GM08714 (cell line): Measurements from ENCODE around the gene HSF2BP.
"Not testable (repeated sequence)": the region's sequence is repeated elsewhere in the genome, so short reads cannot be mapped to it uniquely, and the experiment has no call there.

ENCODE experiments used
- H3K4me3 ChIP-seq: fragments of 200-500 bp; sonication (Bioruptor generic); 2 replicates; pipeline ENCODE4 v1.5.1; 2014; ENCODE audit warnings: mild to moderate bottlenecking, low read length, inconsistent platforms
- ZNF274 ChIP-seq: IDR thresholded peaks from 2 replicates; pipeline ENCODE4 v1.6.1; 2012; ENCODE audit warnings: mild to moderate bottlenecking, low read depth, low read length

HSF2BP gene

DNA sequence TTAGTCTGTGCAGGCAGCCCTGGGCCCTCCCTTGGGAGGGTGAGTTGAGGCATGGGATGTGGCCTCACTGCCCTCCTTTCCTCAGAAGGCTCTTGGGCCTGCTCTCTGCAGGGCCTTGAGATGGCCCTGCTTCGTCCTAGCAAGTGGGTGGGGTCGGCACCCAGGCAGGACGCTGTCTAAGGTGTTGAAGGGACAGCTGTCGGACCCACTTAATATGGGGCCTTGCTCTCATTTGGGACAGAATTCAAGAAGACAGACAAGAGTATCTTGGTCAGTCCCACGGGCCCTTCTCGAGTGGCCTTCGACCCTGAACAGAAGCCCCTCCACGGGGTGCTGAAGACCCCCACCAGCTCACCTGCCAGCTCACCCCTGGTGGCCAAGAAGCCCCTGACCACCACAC is 33.7 kb upstream of the HSF2BP start:
- no peak for TF ChIP-seq ZNF274
- no peak overlapping the region for H3K4me3 ChIP-seq

DNA sequence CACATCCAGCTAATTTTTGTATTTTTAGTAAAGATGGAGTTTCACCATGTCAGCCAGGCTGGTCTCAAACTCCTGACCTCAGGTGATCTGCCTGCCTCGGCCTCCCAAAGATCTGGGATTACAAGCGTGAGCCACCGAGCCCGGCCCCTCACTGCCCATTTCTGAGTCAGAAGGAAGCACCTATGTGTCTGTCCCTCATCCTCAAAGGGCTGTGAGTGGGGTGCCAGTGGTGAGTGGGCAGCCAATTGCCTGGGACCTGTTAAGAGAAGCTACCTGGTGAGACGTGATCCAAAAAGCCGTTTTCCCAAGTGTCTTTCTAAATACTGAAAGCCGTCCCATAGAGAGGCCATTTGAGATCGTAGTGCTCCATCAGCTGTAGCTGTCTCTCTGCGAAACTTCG is 32.5 kb upstream of the HSF2BP start:
- no peak for TF ChIP-seq ZNF274
- no peak overlapping the region for H3K4me3 ChIP-seq

DNA sequence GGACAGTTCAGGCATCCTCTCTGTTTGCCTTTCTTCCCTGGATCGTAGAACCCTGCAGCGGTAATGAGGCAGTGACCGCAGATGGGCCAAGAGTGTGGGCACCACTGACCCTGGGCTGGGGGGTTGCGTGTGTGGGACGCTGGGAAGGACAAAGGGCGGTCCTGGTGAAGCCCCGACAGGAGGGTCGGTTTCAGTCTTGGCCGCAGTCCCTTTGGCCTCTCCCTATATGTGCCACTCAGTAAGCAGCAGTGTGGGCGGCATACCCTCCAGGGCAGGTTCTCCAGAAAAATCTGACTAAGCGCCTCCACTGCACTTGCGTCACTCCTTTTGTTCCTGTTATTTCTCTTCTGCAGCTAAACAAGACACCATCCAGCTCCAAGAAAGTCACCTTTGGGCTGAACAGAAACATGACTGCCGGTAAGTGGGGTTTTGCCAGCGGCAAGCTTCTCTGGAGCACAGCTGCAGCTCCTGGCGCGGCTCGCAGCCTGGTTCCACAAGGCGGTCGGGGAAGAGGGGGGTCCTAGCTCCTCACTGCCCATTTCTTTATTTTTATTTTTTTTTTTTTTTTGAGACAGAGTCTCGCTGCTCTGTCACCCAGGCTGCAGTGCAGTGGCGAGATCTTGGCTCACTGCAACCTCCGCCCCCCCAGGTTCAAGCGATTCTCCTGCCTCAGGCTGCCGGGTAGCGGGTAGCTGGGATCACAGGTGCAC is 32.0 kb upstream of the HSF2BP start:
- no peak for TF ChIP-seq ZNF274
- H3K4me3 ChIP-seq, result no peak overlapping the region

DNA sequence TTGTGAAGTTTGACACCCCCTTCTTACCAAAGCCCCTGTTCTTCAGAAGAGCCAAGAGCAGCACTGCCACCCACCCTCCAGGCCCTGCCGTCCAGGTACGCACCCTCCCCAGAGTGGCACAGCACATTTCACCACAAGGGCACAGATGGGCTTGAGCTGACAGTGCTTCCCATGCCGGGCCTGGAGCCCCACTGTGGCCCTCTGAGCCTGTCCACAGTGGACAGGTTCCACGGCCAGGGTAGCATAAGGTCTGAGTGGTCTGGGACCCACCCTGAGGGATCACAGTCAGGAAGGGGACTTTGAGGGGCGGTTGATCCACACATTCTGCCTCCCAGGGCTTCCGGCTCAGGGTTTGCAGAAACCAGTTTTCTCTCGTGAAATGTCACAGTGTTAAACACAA is 31.1 kb upstream of the HSF2BP start:
- TF ChIP-seq ZNF274, result no peak
- H3K4me3 ChIP-seq, result no peak overlapping the region

DNA sequence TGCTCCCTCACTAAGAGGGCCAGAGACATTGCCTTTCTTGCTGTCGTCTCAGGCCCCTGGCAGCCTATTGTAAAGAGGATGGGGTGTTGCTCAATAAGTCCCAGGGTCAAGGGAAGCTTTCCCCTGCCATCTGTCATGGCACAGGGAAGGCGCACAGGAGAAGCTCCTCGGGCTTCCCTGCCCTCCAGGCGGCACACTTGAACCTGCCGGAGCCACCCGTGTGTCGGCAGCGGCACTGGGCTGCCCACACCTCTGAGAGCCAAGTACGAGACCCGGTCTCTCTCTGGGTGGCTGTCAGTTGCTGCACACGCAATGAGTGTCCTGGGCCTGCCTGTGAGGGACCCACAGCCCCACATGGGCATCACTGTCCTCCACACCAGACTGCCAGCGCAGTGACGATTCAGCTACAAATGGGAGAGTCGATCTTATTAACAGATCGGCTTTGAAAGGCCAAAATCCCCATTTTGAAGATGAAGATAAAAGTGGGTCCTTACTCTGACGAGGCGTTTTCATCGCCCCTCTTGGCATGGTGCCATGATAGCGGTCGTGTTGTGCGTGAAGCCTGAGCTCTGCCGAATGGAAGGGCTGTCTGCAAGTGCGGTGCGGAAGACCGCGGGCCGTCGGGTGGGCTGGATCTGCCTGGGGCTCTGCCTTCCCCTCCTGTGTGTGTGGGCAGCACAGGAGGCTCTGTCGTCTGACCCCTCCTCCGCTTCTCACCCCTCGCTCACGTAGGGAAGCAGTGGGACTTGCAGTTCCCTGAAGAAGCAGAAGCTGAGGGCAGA is 30.5 kb upstream of the HSF2BP start:
- TF ChIP-seq ZNF274, result no peak
- no peak overlapping the region for H3K4me3 ChIP-seq

DNA sequence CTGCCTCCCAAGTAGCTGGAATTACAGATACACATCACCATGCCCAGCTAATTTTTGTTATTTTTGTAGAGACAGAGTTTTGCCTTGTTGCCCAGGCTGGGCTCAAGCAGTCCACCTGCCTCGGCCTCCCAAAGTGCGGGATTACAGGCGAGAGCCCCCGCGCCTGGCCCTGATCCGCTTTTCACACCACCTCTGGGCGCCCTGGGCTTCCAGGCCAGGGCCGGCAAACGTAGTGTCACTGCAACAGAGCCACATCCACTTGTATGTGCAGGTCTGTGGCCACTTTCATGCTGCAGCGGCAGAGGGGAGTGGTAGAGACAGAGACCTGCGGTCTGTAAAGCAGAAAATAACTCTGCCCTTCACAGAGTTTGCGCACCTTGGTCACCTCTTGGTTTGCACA is 29.6 kb upstream of the HSF2BP start:
- H3K4me3 ChIP-seq, result no peak overlapping the region
- no peak for TF ChIP-seq ZNF274

DNA sequence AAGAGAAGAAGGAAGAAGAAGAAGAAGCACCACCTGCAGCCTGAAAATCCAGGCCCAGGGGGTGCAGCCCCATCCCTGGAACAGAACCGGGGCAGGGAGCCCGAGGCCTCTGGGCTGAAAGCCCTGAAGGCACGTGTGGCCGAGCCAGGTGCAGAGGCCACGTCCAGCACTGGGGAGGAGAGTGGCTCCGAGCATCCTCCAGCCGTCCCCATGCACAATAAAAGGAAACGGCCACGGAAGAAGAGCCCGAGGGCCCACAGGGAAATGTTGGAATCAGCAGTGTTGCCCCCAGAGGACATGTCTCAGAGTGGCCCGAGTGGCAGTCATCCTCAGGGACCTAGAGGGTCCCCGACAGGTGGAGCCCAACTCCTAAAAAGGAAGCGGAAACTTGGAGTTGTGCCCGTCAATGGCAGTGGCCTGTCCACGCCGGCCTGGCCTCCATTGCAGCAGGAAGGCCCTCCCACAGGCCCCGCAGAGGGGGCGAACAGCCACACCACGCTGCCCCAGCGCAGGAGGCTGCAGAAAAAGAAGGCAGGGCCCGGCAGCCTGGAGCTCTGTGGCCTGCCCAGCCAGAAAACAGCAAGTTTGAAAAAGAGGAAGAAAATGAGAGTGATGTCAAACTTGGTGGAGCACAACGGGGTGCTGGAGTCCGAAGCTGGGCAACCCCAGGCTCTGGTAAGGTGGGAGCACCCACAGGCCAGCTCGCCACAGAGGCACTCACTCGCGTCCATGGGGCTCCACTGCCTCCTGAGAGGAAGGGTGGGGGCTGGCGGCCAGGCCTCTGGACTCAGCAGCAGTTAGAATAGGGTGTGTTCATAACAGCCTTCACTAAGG is 28.5 kb upstream of the HSF2BP start:
- H3K4me3 ChIP-seq, result no peak overlapping the region
- no peak for TF ChIP-seq ZNF274

DNA sequence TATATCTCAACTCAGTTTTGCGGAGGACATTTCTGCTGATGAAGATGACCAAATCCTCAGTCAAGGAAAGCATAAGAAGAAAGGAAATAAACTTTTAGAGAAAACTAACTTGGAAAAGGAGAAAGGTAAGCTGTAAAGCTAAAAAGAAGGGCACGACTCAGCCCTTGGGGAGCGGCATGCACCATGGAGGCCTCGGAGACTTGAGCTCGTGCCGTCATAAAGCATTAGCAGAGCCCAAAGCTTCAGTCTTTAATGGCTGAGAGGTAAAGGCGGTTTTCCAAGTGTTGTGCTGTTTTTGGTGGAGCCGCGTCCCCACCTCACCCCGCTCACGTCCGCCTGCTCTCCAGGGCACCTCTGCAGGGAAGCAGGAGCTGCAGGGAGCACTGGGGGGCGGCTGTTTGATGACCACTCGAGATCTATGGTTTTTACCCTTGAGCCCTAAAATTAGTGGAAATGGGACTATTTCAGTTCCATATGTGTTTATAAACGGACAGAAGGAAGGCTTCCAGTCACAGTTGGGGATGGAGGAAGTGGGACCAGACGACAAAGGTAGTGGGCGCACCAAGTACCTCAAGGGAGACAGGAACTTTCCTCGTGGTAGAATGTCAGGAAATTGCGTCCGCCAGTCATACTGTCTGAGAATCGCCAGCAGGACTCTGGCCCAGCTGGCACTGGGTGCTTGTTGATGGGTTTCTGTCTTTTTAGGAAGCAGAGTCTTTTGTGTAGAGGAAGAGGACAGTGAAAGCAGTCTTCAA is 27.7 kb upstream of the HSF2BP start:
- TF ChIP-seq ZNF274, result no peak
- no peak overlapping the region for H3K4me3 ChIP-seq

DNA sequence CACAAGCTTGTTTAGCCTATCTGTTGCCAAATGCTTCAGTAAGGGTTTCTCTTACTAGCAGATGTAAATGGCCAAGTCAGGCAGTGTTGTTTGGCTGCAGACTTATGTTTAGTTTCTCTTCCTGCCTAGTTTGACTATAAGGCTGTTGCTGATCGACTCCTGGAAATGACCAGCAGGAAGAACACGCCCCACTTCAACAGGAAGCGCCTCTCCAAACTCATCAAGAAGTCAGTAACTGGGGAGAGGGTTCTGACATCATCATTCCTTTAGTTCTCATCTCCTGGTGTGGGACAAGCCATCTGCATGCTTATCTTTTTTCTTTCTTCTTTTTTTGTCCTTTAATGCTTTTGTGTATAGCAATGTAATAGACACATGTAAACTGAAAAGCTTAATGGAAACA is 25.1 kb upstream of the HSF2BP start:
- TF ChIP-seq ZNF274, result no peak
- no peak overlapping the region for H3K4me3 ChIP-seq

DNA sequence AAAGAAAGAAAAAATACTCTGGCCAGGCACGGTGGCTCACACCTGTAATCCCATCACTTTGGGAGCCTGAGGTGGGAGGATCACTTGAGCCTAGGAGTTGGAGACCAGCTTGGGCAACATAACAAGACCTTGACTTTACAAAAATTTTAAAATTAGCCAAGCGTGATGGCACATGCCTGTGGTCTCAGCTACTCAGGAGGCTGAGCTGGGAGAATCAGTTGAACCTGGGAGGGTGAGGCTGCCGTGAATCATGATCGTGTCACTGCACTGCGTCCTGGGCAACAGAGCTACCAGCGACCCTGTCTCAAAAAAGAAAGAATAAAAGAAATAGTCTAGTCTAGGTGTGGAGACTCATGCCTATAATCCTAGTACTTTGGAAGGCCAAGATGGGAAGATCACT is 22.4 kb upstream of the HSF2BP start:
- no peak overlapping the region for H3K4me3 ChIP-seq
- no peak for TF ChIP-seq ZNF274

DNA sequence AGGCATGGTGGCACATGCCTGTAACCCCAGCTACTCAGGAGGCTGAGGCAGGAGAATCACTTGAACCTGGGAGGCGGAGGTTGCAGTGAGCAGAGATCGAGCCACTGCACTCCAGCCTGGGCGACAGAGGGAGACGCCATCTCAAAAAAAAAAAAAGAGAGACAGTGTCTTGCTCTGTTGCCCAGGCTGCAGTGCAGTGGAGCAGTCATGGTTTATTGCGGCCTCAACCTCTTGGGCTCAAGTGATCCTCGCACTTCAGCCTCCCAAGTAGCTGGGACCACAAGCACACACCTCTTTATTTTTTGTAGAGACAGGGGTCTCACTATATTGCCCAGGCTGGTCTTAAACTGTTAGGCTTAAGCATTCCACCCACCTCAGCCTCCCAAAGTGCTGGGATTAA is 21.1 kb upstream of the HSF2BP start:
- not testable (repeated sequence) for H3K4me3 ChIP-seq

DNA sequence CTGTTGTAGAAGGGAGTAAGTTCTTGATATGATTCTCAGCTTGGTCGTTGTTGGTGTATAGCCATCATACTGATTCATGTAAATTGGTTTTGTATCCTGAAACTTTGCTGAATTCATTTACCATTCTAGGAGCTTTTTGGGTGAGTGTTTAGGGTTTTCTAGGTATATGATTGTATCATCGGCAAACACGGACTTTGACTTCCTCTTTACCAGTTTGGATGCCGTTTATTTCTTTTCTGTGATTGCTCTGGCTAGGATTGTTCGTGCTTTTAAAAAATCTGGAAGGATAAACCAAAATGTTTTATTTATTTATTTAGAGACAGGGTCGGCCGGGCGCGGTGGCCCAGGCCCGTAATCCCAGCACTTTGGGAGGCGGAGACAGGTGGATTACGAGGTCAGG is 20.7 kb upstream of the HSF2BP start:
- TF ChIP-seq ZNF274, result no peak
- H3K4me3 ChIP-seq, result no peak overlapping the region

DNA sequence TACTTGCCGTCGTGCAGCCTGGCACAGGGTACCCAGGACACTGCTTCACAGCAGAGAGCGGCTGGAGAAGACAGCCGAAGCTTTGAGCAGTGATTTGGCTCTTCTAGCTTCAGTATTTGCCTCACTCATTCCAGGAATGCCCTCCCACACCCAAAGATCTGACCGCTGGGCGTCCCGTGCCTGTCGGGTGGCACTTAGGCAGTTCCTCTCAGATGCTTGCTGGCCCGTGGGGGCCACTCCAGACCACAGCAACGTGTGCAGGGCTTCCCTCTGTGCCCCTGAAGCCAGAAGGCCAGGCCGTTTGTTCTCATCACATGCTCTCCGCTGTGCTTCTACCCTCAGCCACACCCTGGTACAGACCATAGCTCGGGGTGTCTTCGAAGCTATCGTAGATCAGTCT is 17.1 kb upstream of the HSF2BP start:
- no peak overlapping the region for H3K4me3 ChIP-seq
- no peak for TF ChIP-seq ZNF274

DNA sequence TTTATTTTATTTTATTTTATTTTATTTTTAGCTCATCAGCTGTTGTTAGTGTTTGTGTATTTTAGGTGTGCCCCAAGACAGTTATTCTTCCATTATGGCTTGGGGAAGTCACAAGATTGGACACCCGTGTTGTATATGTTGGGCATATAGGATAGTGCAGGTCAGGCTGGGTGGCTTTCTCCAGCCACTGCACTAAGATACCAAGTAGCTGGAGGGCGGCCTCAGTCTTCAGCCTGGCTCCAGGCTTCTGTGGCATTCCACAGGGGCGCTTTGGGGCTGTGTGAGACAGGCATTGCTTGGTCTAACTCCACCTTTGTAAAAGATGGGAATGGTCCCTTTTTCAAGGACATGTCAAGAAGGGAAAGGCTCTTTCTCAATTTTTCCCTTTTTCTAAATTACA is 16.6 kb upstream of the HSF2BP start:
- H3K4me3 ChIP-seq, result no peak overlapping the region
- no peak for TF ChIP-seq ZNF274
